GM23338 (cell line): ENCODE results near the gene LNPEP. TPM values are rescaled to one million over a fixed set of nuclear protein-coding genes. Genes with fewer than 3 reads are reported as not detected.

ENCODE experiments used
- ATAC-seq: fragments of 200-7000 bp; cut with Tn5 transposase; 3 replicates; pipeline ENCODE4 v1.9.1; 2020
- DNase-seq: peaks from one replicate; pipeline ENCODE4 v3.0.0-alpha.2; 2015; ENCODE audit warnings: low spot score
- H2AFZ ChIP-seq: fragments of 200-600 bp; sonication (generic); 2 replicates; pipeline ENCODE4 v1.8.0; 2016; ENCODE audit warnings: antibody characterized with exemption, mild to moderate bottlenecking, moderate library complexity
- H3F3A ChIP-seq: fragments of 200-600 bp; sonication (generic); replicated peaks from 2 replicates; pipeline ENCODE4 v1.8.0; 2017; ENCODE audit warnings: antibody characterized with exemption, mixed run types, low read depth
- H3K27ac ChIP-seq: fragments of 200-600 bp; sonication (generic); 2 replicates; pipeline ENCODE4 v1.6.1; 2016; ENCODE audit warnings: low read depth
- H3K27me3 ChIP-seq: fragments of 200-600 bp; sonication (generic); 2 replicates; pipeline ENCODE4 v1.8.0; 2016; ENCODE audit warnings: mild to moderate bottlenecking, mixed run types, moderate library complexity; ENCODE audit not compliant: insufficient read depth
- H3K36me3 ChIP-seq: fragments of 200-600 bp; sonication (generic); 2 replicates; pipeline ENCODE4 v1.8.0; 2016; ENCODE audit warnings: mild to moderate bottlenecking; ENCODE audit not compliant: insufficient read depth
- H3K4me1 ChIP-seq: fragments of 200-600 bp; sonication (generic); 2 replicates; pipeline ENCODE4 v1.8.0; 2016; ENCODE audit warnings: mild to moderate bottlenecking, moderate library complexity; ENCODE audit not compliant: insufficient read depth
- H3K4me2 ChIP-seq: fragments of 200-600 bp; sonication (generic); 2 replicates; pipeline ENCODE4 v1.7.1; 2017; ENCODE audit warnings: mixed run types
- H3K4me3 ChIP-seq: fragments of 200-600 bp; sonication (generic); 2 replicates; pipeline ENCODE4 v1.6.1; 2016; ENCODE audit warnings: mixed run types
- H3K79me2 ChIP-seq: fragments of 200-600 bp; sonication (generic); replicated peaks from 2 replicates; pipeline ENCODE4 v1.8.0; 2017; ENCODE audit warnings: mild to moderate bottlenecking; ENCODE audit not compliant: insufficient read depth
- H3K9me2 ChIP-seq: fragments of 200-600 bp; sonication (generic); 2 replicates; pipeline ENCODE4 v1.8.0; 2017; ENCODE audit not compliant: insufficient read depth
- H4K20me1 ChIP-seq: fragments of 200-600 bp; sonication (generic); replicated peaks from 2 replicates; pipeline ENCODE4 v1.8.0; 2017; ENCODE audit warnings: mild to moderate bottlenecking; ENCODE audit not compliant: insufficient read depth
- H3K27ac Mint-ChIP-seq: 2 replicates; pipeline ENCODE4 v1.8.0; 2020; ENCODE audit warnings: inconsistent platforms, mild to moderate bottlenecking, moderate library complexity, mixed read lengths
- H3K27me3 Mint-ChIP-seq: 3 replicates; pipeline ENCODE4 v1.8.0; 2022; ENCODE audit warnings: low read depth, mild to moderate bottlenecking, moderate library complexity, mixed read lengths, inconsistent platforms; ENCODE audit not compliant: insufficient read depth, poor library complexity
- H3K36me3 Mint-ChIP-seq: 3 replicates; pipeline ENCODE4 v1.8.0; 2021; ENCODE audit warnings: low read depth, mild to moderate bottlenecking, inconsistent platforms, moderate library complexity, mixed read lengths
- H3K4me1 Mint-ChIP-seq: 3 replicates; pipeline ENCODE4 v1.8.0; 2020; ENCODE audit warnings: mild to moderate bottlenecking, inconsistent platforms, mixed read lengths
- H3K4me3 Mint-ChIP-seq: 3 replicates; pipeline ENCODE4 v1.8.0; 2021; ENCODE audit warnings: moderate library complexity, mild to moderate bottlenecking, inconsistent platforms, mixed read lengths
- H3K9me3 Mint-ChIP-seq: 3 replicates; pipeline ENCODE4 v1.8.0; 2020; ENCODE audit warnings: moderate library complexity, mild to moderate bottlenecking, inconsistent platforms, mixed read lengths
- CREB1 ChIP-seq: fragments of 250-450 bp; sonication (Bioruptor Pico); IDR thresholded peaks from 2 replicates; pipeline ENCODE4 v1.5.0; 2020; ENCODE audit warnings: low read depth, mild to moderate bottlenecking, moderate library complexity
- CTCF ChIP-seq, 2 experiments: fragments of 200-600 bp in 1 of 2; sonication (generic) in 1 of 2; conservative IDR thresholded peaks; 2 replicates each; pipeline versions ENCODE4 v1.5.1 to v1.6.1; 2016 to 2017; ENCODE audit warnings: antibody characterized with exemption in 2 of 2, low read depth in 2 of 2, mild to moderate bottlenecking in 2 of 2, moderate library complexity in 1 of 2
- ETS1 ChIP-seq: IDR thresholded peaks from 2 replicates; pipeline ENCODE4 v1.6.1; 2016; ENCODE audit warnings: antibody characterized with exemption
- EZH2 ChIP-seq: fragments of 200-600 bp; sonication (generic); IDR thresholded peaks from one replicate; pipeline ENCODE4 v1.8.0; 2017; ENCODE audit warnings: antibody characterized with exemption, mild to moderate bottlenecking, low read depth; ENCODE audit not compliant: unreplicated experiment
- EZH2phosphoT487 ChIP-seq: fragments of 200-600 bp; sonication (generic); IDR thresholded peaks from one replicate; pipeline ENCODE4 v1.8.1; 2018; ENCODE audit warnings: antibody characterized with exemption; ENCODE audit not compliant: unreplicated experiment
- JUNB ChIP-seq: IDR thresholded peaks from one replicate; pipeline ENCODE4 v1.6.1; 2016; ENCODE audit warnings: antibody characterized with exemption; ENCODE audit not compliant: unreplicated experiment
- NANOG ChIP-seq: IDR thresholded peaks from 2 replicates; pipeline ENCODE4 v1.6.1; 2016; ENCODE audit warnings: antibody characterized with exemption, borderline replicate concordance
- POLR2AphosphoS5 ChIP-seq: IDR thresholded peaks from 2 replicates; pipeline ENCODE4 v1.6.1; 2016; ENCODE audit warnings: antibody characterized with exemption, low read depth
- REST ChIP-seq: IDR thresholded peaks from one replicate; pipeline ENCODE4 v1.6.1; 2018; ENCODE audit warnings: antibody characterized with exemption; ENCODE audit not compliant: unreplicated experiment
- STAT1 ChIP-seq: IDR thresholded peaks from one replicate; pipeline ENCODE4 v1.6.1; 2016; ENCODE audit warnings: antibody characterized with exemption; ENCODE audit not compliant: unreplicated experiment
- ZNF114 ChIP-seq: fragments of 250-450 bp; sonication (Bioruptor Pico); IDR thresholded peaks from 2 replicates; pipeline ENCODE4 v1.5.0; 2020; ENCODE audit warnings: mild to moderate bottlenecking, moderate library complexity
- ZNF331 ChIP-seq: fragments of 250-450 bp; sonication (Bioruptor Pico); IDR thresholded peaks from 2 replicates; pipeline ENCODE4 v1.5.0; 2020; ENCODE audit warnings: low read depth, mild to moderate bottlenecking, moderate library complexity
- polyA plus RNA-seq: library from polyadenylated mRNA; unstranded; fragments of >200 nt; fragmentation: Nextera tagmentation; extraction: Ambion mirVana; gene quantifications from 2 replicates; pipeline ENCODE4 v1.2.1, GENCODE V29; 2016
- total RNA-seq: library from RNA; depleted of rRNA; stranded (reverse); fragments of >200 nt; shearing (Covaris generic); gene quantifications from 2 replicates; pipeline ENCODE4 v1.2.3, GENCODE V29; 2014
- TF ChIP-seq, protein P1 (sequence below): fragments of 250-450 bp; sonication (Bioruptor Pico); IDR thresholded peaks from 2 replicates; pipeline ENCODE4 v1.5.0; 2020; ENCODE audit warnings: mild to moderate bottlenecking, moderate library complexity

LNPEP gene
- total and polyA plus RNA-seq, 2 experiments from 2014 or later = 1.2 to 8.3 TPM

DNA sequence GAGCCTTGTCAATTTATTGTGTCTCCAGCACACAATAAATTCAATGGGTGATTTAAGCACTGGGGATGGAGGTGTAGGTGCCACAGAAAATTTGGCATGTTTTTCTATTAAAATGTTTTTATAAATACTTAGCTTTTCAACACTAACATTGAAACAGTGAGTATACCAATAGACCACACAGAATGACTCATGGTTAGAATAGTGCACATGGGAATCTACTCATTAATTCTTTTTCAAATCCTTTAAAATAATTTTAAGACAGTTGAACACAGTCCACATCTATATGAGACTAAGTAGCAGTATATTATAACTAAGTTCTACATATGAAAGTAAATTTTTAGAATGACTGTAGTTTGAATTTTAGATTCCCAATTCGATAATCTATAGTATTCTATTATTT lies 67.1 kb downstream of the LNPEP start:
- Histone ChIP-seq H3K4me2 (no peak overlapping the region), H3K27ac (no peak overlapping the region)

More for the DNA sequence above, 67.1 kb downstream of the LNPEP start:
- Histone ChIP-seq H3K36me3 (no peaks in the 10 kb centered on the region), H4K20me1 (no peaks in the 10 kb centered on the region), H3K79me2 (no peaks in the 10 kb centered on the region), H3K9me2 (no peaks in the 10 kb centered on the region), H3K27me3 (no peaks in the 10 kb centered on the region), H3F3A (no peaks in the 10 kb centered on the region), H3K4me1 (peaks cover 6% of the 10 kb centered on the region), H3K4me3 (no peak overlapping the region), H2AFZ (no peak overlapping the region)
- Mint-ChIP-seq H3K27ac (no peak overlapping the region), H3K27me3 (no peaks in the 10 kb centered on the region), H3K4me3 (no peak overlapping the region), H3K9me3 (no peaks in the 10 kb centered on the region), H3K36me3 (no peaks in the 10 kb centered on the region), H3K4me1 (peaks cover 6% of the 10 kb centered on the region; the same call in 2 of the 3 replicates)
- no peak for DNase-seq
- no peak for ATAC-seq
- TF ChIP-seq ZNF331 (CRISPR knock-in tag) = no peak
- TF ChIP-seq EZH2phosphoT487 = no peak
- TF ChIP-seq, protein P1, sequence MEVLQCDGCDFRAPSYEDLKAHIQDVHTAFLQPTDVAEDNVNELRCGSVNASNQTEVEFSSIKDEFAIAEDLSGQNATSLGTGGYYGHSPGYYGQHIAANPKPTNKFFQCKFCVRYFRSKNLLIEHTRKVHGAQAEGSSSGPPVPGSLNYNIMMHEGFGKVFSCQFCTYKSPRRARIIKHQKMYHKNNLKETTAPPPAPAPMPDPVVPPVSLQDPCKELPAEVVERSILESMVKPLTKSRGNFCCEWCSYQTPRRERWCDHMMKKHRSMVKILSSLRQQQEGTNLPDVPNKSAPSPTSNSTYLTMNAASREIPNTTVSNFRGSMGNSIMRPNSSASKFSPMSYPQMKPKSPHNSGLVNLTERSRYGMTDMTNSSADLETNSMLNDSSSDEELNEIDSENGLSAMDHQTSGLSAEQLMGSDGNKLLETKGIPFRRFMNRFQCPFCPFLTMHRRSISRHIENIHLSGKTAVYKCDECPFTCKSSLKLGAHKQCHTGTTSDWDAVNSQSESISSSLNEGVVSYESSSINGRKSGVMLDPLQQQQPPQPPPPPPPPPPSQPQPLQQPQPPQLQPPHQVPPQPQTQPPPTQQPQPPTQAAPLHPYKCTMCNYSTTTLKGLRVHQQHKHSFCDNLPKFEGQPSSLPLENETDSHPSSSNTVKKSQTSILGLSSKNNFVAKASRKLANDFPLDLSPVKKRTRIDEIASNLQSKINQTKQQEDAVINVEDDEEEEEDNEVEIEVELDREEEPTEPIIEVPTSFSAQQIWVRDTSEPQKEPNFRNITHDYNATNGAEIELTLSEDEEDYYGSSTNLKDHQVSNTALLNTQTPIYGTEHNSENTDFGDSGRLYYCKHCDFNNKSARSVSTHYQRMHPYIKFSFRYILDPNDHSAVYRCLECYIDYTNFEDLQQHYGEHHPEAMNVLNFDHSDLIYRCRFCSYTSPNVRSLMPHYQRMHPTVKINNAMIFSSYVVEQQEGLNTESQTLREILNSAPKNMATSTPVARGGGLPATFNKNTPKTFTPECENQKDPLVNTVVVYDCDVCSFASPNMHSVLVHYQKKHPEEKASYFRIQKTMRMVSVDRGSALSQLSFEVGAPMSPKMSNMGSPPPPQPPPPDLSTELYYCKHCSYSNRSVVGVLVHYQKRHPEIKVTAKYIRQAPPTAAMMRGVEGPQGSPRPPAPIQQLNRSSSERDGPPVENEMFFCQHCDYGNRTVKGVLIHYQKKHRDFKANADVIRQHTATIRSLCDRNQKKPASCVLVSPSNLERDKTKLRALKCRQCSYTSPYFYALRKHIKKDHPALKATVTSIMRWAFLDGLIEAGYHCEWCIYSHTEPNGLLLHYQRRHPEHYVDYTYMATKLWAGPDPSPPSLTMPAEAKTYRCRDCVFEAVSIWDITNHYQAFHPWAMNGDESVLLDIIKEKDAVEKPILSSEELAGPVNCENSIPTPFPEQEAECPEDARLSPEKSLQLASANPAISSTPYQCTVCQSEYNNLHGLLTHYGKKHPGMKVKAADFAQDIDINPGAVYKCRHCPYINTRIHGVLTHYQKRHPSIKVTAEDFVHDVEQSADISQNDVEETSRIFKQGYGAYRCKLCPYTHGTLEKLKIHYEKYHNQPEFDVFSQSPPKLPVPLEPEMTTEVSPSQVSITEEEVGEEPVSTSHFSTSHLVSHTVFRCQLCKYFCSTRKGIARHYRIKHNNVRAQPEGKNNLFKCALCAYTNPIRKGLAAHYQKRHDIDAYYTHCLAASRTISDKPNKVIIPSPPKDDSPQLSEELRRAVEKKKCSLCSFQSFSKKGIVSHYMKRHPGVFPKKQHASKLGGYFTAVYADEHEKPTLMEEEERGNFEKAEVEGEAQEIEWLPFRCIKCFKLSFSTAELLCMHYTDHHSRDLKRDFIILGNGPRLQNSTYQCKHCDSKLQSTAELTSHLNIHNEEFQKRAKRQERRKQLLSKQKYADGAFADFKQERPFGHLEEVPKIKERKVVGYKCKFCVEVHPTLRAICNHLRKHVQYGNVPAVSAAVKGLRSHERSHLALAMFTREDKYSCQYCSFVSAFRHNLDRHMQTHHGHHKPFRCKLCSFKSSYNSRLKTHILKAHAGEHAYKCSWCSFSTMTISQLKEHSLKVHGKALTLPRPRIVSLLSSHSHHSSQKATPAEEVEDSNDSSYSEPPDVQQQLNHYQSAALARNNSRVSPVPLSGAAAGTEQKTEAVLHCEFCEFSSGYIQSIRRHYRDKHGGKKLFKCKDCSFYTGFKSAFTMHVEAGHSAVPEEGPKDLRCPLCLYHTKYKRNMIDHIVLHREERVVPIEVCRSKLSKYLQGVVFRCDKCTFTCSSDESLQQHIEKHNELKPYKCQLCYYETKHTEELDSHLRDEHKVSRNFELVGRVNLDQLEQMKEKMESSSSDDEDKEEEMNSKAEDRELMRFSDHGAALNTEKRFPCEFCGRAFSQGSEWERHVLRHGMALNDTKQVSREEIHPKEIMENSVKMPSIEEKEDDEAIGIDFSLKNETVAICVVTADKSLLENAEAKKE (CRISPR knock-in tag) = no peak
- no peak for TF ChIP-seq NANOG
- no peak for TF ChIP-seq ZNF114 (CRISPR knock-in tag)
- TF ChIP-seq POLR2AphosphoS5 = no peak
- no peak for TF ChIP-seq ETS1
- no peak for TF ChIP-seq JUNB
- no peak for TF ChIP-seq EZH2
- TF ChIP-seq CREB1 (CRISPR knock-in tag) = no peak
- TF ChIP-seq CTCF (conservative IDR thresholded peaks at IDR 0.05; ENCODE audit: low read depth in 2 of 2) = no peak
- TF ChIP-seq STAT1 = no peak
- no peak for TF ChIP-seq REST
